ENCODE measurements around the gene SRF.

DNA sequence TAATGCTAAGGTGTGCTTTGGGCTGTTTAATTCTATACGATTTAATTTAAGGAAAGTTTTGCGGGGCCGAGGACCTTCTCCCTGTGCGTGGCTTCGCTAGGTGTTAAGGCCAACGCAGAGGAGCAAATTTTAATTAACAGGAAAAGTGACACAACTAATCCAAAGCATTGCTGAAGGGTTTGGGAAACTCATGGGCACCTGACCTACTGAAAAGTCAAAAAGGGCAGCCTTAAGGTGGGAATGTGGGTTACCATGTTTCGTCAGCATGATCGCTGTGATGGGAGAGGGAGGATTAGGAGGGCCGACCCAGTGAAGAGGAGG, 10.5 kb downstream of the SRF start:
- TF ChIP-seq EZH2 (IDR thresholded peaks at IDR 0.05) (no peak), POLR2AphosphoS5 (IDR thresholded peaks at IDR 0.05; ENCODE audit: borderline replicate concordance, low read depth, low read length) (no peak), FOXP2 (optimal IDR thresholded peaks at IDR 0.05; ENCODE audit: control extremely low read depth, extremely low read length, insufficient read depth) (no peak)
